ENCODE results near the gene SNCG.

SNCG gene

GRCh38 chr10:86968994-86969355 lies 10.6 kb downstream of the SNCG start:
- TF ChIP-seq POLR2AphosphoS5 (IDR thresholded peaks at IDR 0.05; ENCODE audit: low read depth, low read length) (no peak), SIN3A (IDR thresholded peaks at IDR 0.05; ENCODE audit: borderline replicate concordance, insufficient read depth, low read length) (no peak), REST (IDR thresholded peaks at IDR 0.05; ENCODE audit: insufficient read depth in 1 of 2, low read depth in 2 of 2, low read length in 2 of 2) (no peak), FOXP2 (optimal IDR thresholded peaks at IDR 0.05; ENCODE audit: borderline replicate concordance, extremely low read depth, extremely low read length, insufficient read depth) (no peak), TAF1 (IDR thresholded peaks at IDR 0.05; ENCODE audit: borderline replicate concordance, insufficient read depth, low read length) (no peak)

GRCh38 chr10:86969421-86970041 lies 11.1 kb downstream of the SNCG start:
- peak in 1 of 2 experiments; percentile 61; a peak in 2 of 4 replicates for TF ChIP-seq REST (IDR thresholded peaks at IDR 0.05; ENCODE audit: insufficient read depth in 1 of 2, low read depth in 2 of 2, low read length in 2 of 2)
- no peak for TF ChIP-seq TAF1 (IDR thresholded peaks at IDR 0.05; ENCODE audit: borderline replicate concordance, insufficient read depth, low read length)

DNA sequence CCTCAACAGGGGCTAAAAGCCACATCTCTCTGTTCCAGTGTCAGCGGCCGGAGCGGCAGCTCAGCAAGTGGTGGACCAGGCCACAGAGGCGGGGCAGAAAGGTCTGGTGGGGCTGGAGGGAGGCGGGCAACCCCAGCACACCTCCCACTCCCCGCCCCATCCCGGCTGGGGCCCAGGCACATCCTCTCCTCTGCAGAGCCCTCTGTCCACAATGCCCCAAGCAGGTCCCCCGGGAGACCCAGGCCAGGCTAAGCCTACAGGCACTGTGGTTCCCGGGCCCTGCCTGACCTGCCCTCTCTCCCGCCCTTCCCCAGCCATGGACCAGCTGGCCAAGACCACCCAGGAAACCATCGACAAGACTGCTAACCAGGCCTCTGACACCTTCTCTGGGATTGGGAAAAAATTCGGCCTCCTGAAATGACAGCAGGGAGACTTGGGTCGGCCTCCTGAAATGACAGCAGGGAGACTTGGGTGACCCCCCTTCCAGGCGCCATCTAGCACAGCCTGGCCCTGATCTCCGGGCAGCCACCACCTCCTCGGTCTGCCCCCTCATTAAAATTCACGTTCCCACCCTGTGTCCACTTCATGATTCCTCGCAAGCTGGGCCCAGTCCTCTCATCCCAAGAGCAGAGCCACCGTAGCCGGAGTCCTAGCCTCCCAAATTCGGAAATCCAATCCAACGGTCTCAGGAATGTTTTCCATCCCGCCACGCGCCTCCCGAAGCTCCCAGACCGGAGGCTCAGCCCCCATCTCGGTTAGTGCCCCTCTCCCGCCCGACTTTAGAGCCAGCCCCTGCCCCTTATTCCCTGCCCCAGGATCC lies 12.0 kb downstream of the SNCG start:
- TF ChIP-seq REST (IDR thresholded peaks at IDR 0.05; ENCODE audit: insufficient read depth in 1 of 2, low read depth in 2 of 2, low read length in 2 of 2) (no peak), SIN3A (IDR thresholded peaks at IDR 0.05; ENCODE audit: borderline replicate concordance, insufficient read depth, low read length) (no peak), TAF1 (IDR thresholded peaks at IDR 0.05; ENCODE audit: borderline replicate concordance, insufficient read depth, low read length) (no peak), FOXP2 (optimal IDR thresholded peaks at IDR 0.05; ENCODE audit: borderline replicate concordance, extremely low read depth, extremely low read length, insufficient read depth) (no peak), POLR2AphosphoS5 (IDR thresholded peaks at IDR 0.05; ENCODE audit: low read depth, low read length) (no peak)

- TF ChIP-seq POLR2AphosphoS5 (IDR thresholded peaks at IDR 0.05; ENCODE audit: low read depth, low read length) (no peak), SIN3A (IDR thresholded peaks at IDR 0.05; ENCODE audit: borderline replicate concordance, insufficient read depth, low read length) (no peak), REST (IDR thresholded peaks at IDR 0.05; ENCODE audit: insufficient read depth in 1 of 2, low read depth in 2 of 2, low read length in 2 of 2) (no peak), FOXP2 (optimal IDR thresholded peaks at IDR 0.05; ENCODE audit: borderline replicate concordance, extremely low read depth, extremely low read length, insufficient read depth) (no peak), TAF1 (IDR thresholded peaks at IDR 0.05; ENCODE audit: borderline replicate concordance, insufficient read depth, low read length) (no peak)
These were observed 12.5 kb downstream of the SNCG start for GRCh38 chr10:86970982-86971231.

Data from PFSK-1 (cell line).